Fibroblast of lung (primary cell): ENCODE data around the gene PCSK5. TPM values are rescaled to one million over a fixed set of nuclear protein-coding genes. Genes with fewer than 3 reads are reported as not detected.

Experiments used
- DNase-seq, 2 donors: peaks; one replicate each; pipeline versions ENCODE4 v3.0.0 to v3.0.0-alpha.2; 2010; ENCODE audit warnings: low read depth in 2 of 2
- H2AFZ ChIP-seq: 2 replicates; pipeline ENCODE4 v1.5.1; 2012; ENCODE audit warnings: low read length, control low read depth, inconsistent platforms
- H3K27ac ChIP-seq: 2 replicates; pipeline ENCODE4 v1.5.1; 2011; ENCODE audit warnings: low read length, control low read depth; ENCODE audit not compliant: insufficient read depth
- H3K27me3 ChIP-seq: 2 replicates; pipeline ENCODE4 v1.5.1; 2011; ENCODE audit warnings: mild to moderate bottlenecking, low read length; ENCODE audit not compliant: control insufficient read depth, insufficient read depth
- H3K36me3 ChIP-seq: 2 replicates; pipeline ENCODE4 v1.5.1; 2011; ENCODE audit warnings: low read length; ENCODE audit not compliant: control insufficient read depth, insufficient read depth
- H3K4me1 ChIP-seq: 2 replicates; pipeline ENCODE4 v1.5.1; 2011; ENCODE audit warnings: low read length; ENCODE audit not compliant: control insufficient read depth, insufficient read depth; ENCODE audit errors: extremely low read depth
- H3K4me2 ChIP-seq: 2 replicates; pipeline ENCODE4 v1.5.1; 2011; ENCODE audit warnings: low read length, control low read depth; ENCODE audit not compliant: insufficient read depth; ENCODE audit errors: extremely low read depth
- H3K4me3 ChIP-seq, 4 experiments: fragments of 200-600 bp in 1 of 4; sonication (generic) in 1 of 4; replicated peaks in 1 of 4; 2 replicates each; pipeline ENCODE4 v1.5.1; 2011 to 2016; ENCODE audit warnings: low read length in 4 of 4, low read depth in 3 of 4, mild to moderate bottlenecking in 3 of 4, control low read depth in 2 of 4, inconsistent platforms in 1 of 4, mixed read lengths in 1 of 4; ENCODE audit not compliant: insufficient read depth in 1 of 4; ENCODE audit errors: control extremely low read depth in 1 of 4
- H3K79me2 ChIP-seq: 2 replicates; pipeline ENCODE4 v1.5.1; 2012; ENCODE audit warnings: mild to moderate bottlenecking, low read length, inconsistent platforms; ENCODE audit not compliant: control insufficient read depth, insufficient read depth
- H3K9ac ChIP-seq: 2 replicates; pipeline ENCODE4 v1.5.1; 2011; ENCODE audit warnings: mild to moderate bottlenecking, low read length, control low read depth; ENCODE audit not compliant: insufficient read depth
- H3K9me3 ChIP-seq: 2 replicates; pipeline ENCODE4 v1.5.1; 2012; ENCODE audit warnings: low read depth, low read length; ENCODE audit not compliant: control insufficient read depth, insufficient read depth
- H4K20me1 ChIP-seq: 2 replicates; pipeline ENCODE4 v1.5.1; 2011; ENCODE audit warnings: low read length; ENCODE audit not compliant: control insufficient read depth, insufficient read depth; ENCODE audit errors: extremely low read depth
- EZH2 ChIP-seq: IDR thresholded peaks from 2 replicates; pipeline ENCODE4 v1.5.1; 2012; ENCODE audit warnings: low read length, control low read depth, mild to moderate bottlenecking; ENCODE audit errors: missing control alignments
- polyA plus RNA-seq, 2 donors: library from polyadenylated mRNA; depleted of rRNA in 1 of 2; stranded (reverse) in 1 of 2; unstranded in 1 of 2; fragments of >200 nt; gene quantifications; 2 replicates each; pipeline ENCODE4 v1.2.1, GENCODE V29; 2011 to 2012; ENCODE audit warnings: missing spikeins in 1 of 2
- total RNA-seq: library from RNA; depleted of rRNA; stranded (reverse); fragments of >200 nt; gene quantifications from 2 replicates; pipeline ENCODE4 v1.2.1, GENCODE V29; 2014
- TF ChIP-seq, protein P1 (sequence below), 2 donors: IDR thresholded peaks in 1 of 2; conservative IDR thresholded peaks in 1 of 2; 1 replicate in 1 of 2; 2 replicates in 1 of 2; pipeline ENCODE4 v1.5.1; 2011 to 2012; ENCODE audit warnings: low read length in 2 of 2, control low read depth in 1 of 2, inconsistent platforms in 1 of 2, low read depth in 1 of 2, mild to moderate bottlenecking in 1 of 2

Gene PCSK5
- total and polyA plus RNA-seq, 2 donors (not counting 1 experiment from before 2014, with no cell fraction given), result 3.1 to 4.8 TPM

DNA sequence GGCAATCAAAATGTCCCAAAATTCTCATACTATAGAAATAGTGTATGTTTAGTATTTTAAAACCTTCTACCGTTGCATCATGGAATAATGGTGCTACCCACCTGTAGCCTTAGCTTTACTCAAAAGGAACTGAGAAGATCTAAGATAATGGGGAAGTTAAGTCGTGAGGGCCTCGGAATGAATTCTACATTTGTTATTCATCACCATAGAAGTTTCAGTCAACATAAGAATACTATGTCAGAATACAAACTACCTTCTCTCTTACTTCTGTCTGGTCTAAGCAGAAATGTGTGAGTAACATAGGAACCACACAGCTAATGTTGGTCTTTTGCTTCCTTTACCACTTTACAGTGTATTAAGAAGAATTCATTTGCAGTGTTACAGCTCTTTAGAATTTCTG, 460.5 kb downstream of the PCSK5 start:
- Histone ChIP-seq H3K36me3 (no peaks in the 10 kb centered on the region), H3K9ac (no peak overlapping the region), H3K9me3 (no peaks in the 10 kb centered on the region), H2AFZ (no peak overlapping the region), H3K4me2 (no peak overlapping the region), H3K27me3 (peaks cover 7% of the 10 kb centered on the region), H3K4me3 (no peak overlapping the region), H3K4me1 (no peaks in the 10 kb centered on the region), H4K20me1 (no peaks in the 10 kb centered on the region), H3K27ac (no peak overlapping the region), H3K79me2 (no peaks in the 10 kb centered on the region)
- no peak for DNase-seq
- TF ChIP-seq, protein P1, sequence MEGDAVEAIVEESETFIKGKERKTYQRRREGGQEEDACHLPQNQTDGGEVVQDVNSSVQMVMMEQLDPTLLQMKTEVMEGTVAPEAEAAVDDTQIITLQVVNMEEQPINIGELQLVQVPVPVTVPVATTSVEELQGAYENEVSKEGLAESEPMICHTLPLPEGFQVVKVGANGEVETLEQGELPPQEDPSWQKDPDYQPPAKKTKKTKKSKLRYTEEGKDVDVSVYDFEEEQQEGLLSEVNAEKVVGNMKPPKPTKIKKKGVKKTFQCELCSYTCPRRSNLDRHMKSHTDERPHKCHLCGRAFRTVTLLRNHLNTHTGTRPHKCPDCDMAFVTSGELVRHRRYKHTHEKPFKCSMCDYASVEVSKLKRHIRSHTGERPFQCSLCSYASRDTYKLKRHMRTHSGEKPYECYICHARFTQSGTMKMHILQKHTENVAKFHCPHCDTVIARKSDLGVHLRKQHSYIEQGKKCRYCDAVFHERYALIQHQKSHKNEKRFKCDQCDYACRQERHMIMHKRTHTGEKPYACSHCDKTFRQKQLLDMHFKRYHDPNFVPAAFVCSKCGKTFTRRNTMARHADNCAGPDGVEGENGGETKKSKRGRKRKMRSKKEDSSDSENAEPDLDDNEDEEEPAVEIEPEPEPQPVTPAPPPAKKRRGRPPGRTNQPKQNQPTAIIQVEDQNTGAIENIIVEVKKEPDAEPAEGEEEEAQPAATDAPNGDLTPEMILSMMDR (conservative IDR thresholded peaks at IDR 0.05 in 1 of 2, IDR thresholded peaks at IDR 0.05 in 1 of 2; ENCODE audit: low read depth in 1 of 2, low read length in 2 of 2), result no peak
- no peak for TF ChIP-seq EZH2

DNA sequence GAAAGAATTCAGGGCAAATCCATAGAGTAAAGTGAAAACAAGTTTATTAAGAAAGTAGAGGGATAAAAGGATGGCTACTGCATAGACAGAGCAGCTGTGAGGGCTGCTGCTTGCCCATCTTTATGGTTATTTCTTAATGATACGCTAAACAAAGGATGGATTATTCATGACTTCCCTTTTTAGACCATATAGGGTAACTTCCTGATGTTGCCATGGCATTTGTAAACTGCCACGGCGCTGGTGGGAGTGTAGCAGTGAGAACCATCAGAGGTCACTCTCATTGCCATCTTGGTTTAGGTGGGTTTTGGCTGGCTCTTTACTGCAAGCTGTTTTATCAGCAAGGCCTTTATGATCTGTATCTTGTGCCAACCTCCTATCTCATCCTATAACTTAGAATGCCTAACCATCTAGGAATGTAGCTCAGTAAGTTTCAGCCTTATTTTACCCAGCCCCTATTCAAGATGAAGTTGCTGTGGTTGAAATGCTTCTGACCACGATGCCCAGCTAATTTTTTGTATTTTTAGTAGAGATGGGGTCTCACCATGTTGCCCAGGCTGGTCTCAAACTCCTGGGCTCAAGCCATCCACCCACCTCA, 461.6 kb downstream of the PCSK5 start:
- no peak overlapping the region for H2AFZ ChIP-seq
- H3K4me2 ChIP-seq, result no peak overlapping the region
- H3K9me3 ChIP-seq, result no peaks in the 10 kb centered on the region
- TF ChIP-seq, protein P1 (conservative IDR thresholded peaks at IDR 0.05 in 1 of 2, IDR thresholded peaks at IDR 0.05 in 1 of 2; ENCODE audit: low read depth in 1 of 2, low read length in 2 of 2), result no peak
- no peak for TF ChIP-seq EZH2
- H3K4me3 ChIP-seq, result no peak overlapping the region
- H3K4me1 ChIP-seq, result no peaks in the 10 kb centered on the region
- H3K27me3 ChIP-seq, result peaks cover 7% of the 10 kb centered on the region
- H3K36me3 ChIP-seq, result no peaks in the 10 kb centered on the region
- H3K27ac ChIP-seq, result no peak overlapping the region
- no peak for DNase-seq
- H3K79me2 ChIP-seq, result no peaks in the 10 kb centered on the region
- no peaks in the 10 kb centered on the region for H4K20me1 ChIP-seq
- H3K9ac ChIP-seq, result no peak overlapping the region

DNA sequence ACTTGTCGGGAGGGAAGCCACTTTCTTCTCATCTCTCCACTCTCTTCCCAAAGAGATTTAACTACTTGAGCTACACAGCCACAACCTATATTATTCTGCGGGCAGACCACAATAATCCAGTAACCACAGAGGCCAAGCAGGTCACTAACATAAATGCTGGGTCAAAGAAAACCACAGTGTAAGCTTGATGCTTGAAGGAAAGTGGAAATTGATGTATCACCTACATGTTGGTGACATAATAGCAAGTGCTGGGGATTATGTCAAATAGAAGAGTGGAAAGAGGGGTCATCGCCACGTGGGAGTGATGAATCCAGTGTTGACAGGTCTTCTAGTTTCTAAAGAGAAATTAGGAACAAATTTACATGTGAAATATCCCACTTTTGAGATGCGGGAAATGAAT, 462.8 kb downstream of the PCSK5 start:
- H3K36me3 ChIP-seq, result no peaks in the 10 kb centered on the region
- H3K9me3 ChIP-seq, result no peaks in the 10 kb centered on the region
- H3K27ac ChIP-seq, result no peak overlapping the region
- no peak overlapping the region for H3K9ac ChIP-seq
- no peaks in the 10 kb centered on the region for H3K4me1 ChIP-seq
- no peaks in the 10 kb centered on the region for H4K20me1 ChIP-seq
- H3K4me2 ChIP-seq, result no peak overlapping the region
- H3K79me2 ChIP-seq, result no peaks in the 10 kb centered on the region
- no peak overlapping the region for H3K4me3 ChIP-seq
- no peak for TF ChIP-seq EZH2
- TF ChIP-seq, protein P1 (conservative IDR thresholded peaks at IDR 0.05 in 1 of 2, IDR thresholded peaks at IDR 0.05 in 1 of 2; ENCODE audit: low read depth in 1 of 2, low read length in 2 of 2), result no peak
- H2AFZ ChIP-seq, result no peak overlapping the region
- H3K27me3 ChIP-seq, result peaks cover 7% of the 10 kb centered on the region
- DNase-seq, result peak in 1 of 2 donors; percentile 61
